T-helper 22 cell (primary cell): Measurements from ENCODE around the gene OR4E1.
"Not testable (repeated sequence)": the region's sequence is repeated elsewhere in the genome, so short reads cannot be mapped to it uniquely, and the experiment has no call there.

Experiments used
- DNase-seq: peaks from one replicate; pipeline ENCODE4 v3.0.0-alpha.2; 2020; ENCODE audit warnings: low read depth

OR4E1 gene

GRCh38 chr14:21673718-21674117, at the start of gene OR4E1:
TSS of gene OR4E1 (minus strand) at chr14:21673818. CDS start at chr14:21670935, 2,883 bp downstream.
- DNase-seq = no peak

- no peak for DNase-seq
Measured at GRCh38 chr14:21721504-21721903, 47.9 kb upstream of the OR4E1 start.

DNA sequence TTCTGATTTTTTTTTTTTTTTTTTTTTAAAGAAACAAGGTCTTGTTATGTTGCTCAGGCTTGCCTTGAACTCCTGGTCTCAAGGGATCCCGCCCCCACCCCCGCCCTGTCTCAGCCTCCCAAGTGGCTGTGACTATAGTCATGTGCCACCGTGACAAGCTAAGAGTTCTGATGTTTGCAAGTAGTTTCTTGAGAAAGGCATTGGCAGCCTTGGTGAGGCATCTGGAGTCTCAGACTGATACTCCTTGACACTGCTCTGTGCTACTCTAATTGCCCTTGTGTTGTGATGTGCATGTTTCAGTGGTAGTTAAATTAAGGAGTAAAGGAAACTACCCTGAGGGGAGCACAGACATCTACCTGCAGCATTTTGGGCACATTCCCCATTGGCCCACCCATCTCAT, 46.2 kb upstream of the OR4E1 start:
- no peak for DNase-seq

GRCh38 chr14:21714318-21714929, 40.8 kb upstream of the OR4E1 start:
- DNase-seq = no peak

DNA sequence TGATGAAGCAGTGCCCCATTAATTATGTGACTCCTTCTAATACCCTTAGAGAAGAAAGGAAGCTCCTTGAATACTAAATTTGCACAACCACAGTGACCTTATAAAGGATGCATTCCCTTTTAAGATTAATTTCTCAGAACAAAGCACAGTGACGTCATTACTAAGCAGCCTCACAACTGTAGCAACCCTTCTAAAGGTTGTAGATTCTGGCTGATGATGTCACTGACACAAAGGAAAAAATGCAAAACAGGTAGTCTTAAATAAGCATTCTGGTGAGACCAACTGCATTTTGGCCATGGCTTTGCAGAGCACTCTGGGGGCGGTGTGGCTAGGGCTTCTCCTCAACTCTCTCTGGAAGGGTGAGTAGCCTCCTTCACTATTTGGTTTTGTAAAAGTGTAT, 38.4 kb upstream of the OR4E1 start:
- DNase-seq = no peak

GRCh38 chr14:21711360-21711961, 37.8 kb upstream of the OR4E1 start:
- no peak for DNase-seq

DNA sequence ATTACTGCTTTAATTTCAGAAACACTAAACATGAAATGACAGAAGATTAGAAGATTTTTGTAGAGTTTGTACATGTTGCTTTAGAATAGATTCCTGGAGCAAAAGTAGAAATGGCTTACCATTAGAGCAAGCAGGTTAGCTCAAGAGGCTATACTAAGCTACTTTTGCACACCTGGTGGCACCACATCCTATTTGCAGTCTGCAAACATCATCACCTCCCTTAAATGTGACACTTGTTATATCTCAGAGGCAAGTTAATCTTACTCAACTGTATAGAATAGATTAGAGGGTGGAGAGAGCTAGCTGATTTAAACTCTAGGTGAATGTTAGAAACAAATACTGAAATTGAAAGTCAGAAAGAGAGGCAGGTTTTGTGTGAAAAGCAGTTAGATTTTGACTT, 30.7 kb upstream of the OR4E1 start:
- DNase-seq = no peak

DNA sequence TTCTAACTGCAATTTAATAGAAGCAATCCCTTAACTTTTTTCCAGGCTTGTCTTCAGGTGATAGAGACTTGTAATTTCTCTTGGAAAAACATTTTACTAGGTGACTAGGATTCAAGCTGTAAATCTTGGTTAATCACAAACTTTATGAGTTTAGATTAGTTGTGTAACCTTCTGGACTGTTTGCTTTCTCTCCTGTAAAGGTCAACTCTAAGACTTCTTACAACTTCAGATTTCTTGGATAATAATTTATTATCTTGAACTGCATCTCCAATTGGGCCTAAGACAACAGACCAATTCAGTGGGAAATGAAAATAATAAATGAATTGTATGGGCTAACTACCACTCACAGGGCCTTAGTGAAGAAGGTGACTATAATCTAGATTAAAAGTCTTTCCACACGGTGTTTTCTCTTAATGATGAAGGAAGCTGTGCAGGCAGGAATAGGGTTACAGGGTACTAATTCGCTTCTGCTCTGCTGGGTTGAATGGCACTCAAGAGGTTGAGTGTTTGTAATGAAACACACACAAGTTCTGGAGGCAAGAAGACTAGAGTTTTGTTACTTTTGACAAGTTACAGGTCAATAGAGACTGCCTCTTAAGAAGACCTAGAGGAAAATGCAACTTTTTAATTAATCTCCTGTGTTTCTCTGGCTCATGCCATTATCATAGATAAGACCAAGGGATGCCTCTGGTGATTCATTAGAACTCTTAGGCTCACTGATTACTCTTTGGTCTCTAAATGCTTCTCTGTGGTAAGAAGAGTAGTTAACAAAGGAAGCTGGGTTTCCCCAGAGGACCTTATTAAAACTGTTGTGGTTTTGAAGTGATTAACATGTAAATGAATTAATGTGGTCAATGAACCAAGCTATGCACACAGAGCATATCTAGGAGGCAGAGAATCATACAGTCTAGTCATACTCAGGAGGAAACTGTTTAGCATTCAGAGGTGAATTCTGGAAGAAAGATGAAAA, 30.0 kb upstream of the OR4E1 start:
- no peak for DNase-seq

DNA sequence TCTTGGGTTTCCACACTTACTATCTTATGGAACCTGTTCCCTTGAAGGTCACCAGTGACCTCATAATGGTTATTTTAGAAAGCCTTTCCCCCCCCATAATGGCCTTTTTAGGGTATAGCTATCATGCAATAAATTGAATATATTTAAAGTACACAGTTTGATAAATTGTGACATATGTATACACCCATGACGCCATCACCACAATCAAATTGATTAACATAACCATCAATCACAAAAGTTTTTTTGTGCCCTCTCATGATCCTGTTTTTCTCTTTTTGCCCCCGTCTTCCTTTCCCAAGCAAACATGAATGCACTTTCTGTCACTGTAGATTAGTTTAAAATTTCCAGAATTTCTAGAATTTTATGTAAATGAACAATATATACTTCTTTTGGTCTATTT, 28.7 kb upstream of the OR4E1 start:
- no peak for DNase-seq

GRCh38 chr14:21699551-21699950, 25.9 kb upstream of the OR4E1 start:
- no peak for DNase-seq

- DNase-seq = not testable (repeated sequence)
Measured at GRCh38 chr14:21698538-21698937, 24.9 kb upstream of the OR4E1 start.

DNA sequence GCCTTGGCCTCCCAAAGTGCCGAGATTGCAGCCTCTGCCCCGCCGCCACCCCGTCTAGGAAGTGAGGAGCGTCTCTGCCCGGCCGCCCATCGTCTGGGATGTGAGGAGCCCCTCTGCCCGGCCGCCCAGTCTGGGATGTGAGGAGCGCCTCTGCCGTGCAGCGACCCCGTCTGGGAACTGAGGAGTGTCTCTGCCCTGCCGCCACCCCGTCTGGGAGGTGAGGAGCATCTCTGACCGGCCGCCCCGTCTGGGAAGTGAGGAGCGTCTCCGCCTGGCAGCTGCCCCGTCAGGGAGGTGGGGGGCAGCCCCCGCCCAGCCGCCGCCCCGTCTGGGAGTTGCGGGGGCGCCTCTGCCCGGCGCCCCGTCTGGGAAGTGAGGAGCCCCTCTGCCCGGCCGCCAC, 24.0 kb upstream of the OR4E1 start:
- not testable (repeated sequence) for DNase-seq

DNA sequence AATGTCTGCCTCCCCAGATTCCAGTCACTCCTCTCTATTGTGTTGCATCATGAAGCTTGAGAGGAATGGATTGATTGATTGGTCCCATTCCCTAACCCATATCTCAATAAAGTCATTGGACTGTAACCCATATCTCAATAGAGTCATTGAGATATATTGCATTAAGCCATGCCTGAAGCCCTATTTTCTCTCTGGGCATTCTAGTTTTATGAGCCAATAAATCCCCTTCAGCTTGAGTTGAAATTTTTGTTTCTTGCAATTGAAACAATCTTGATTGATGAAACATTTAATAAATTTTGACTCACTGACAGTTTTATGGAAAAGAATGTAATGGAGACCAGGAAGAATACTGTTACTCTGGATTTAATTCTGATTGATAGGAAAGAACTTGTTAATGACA, 20.8 kb upstream of the OR4E1 start:
- DNase-seq = no peak

- DNase-seq = no peak
Measured at GRCh38 chr14:21686468-21686867, 12.8 kb upstream of the OR4E1 start.

DNA sequence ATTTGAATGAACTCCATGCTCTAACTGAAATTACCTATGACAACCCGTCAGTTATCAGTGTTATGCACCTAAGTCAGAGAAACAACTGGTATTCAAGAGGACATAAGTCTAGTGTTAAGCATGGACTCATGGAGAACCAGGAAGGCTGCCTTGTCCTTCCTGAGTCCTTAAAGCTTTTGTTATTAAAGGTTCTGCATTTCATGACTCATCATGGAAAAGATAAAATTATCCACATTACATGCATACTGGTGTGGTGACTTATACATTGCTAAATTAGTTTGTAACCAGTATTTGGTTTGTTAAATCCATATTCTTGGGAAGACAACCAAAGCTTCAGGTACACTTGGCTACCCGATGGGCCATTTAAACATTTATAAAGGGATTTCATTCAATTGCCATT, 6.5 kb upstream of the OR4E1 start:
- DNase-seq = no peak

- DNase-seq = no peak
Measured at GRCh38 chr14:21675566-21675965, 1.9 kb upstream of the OR4E1 start.

DNA sequence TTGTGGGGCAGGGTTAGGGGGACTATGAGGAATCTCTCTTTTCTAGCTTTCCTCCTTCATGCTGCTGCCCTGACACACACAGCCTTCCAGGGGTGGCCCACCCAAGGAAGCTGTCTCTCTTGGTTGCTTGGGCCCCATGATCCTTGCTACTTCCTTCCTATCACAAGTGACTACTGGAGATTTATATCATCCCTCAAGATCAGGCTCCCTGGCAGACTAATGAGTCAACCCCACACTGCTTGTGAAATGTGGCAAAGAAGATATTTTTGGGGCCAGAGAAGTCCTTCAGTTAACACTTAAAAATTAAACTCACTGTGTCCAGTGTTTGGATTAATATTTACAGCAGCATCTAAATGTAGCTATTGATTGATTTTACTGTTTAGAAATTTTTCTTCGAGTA, 1.5 kb downstream of the OR4E1 start:
- no peak for DNase-seq

DNA sequence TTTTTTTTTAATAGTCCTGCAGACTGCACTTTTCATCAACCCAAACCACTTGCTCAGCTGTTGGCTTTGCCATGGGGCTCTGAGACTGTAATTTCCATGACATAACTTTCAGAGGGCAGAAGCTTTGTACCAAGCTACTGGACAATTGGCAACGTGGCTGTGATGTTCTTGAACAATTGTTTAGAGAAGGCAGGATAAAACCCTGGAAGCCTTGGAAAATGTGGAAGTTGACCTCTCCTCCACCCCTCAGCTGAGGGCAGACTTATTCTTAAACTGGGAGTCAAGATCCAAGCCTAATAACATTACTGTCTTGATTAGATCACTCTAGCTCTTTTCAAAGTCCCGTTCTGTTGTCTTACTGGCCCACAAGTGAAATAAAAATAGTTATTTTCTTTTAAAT, 2.2 kb downstream of the OR4E1 start:
- no peak for DNase-seq

DNA sequence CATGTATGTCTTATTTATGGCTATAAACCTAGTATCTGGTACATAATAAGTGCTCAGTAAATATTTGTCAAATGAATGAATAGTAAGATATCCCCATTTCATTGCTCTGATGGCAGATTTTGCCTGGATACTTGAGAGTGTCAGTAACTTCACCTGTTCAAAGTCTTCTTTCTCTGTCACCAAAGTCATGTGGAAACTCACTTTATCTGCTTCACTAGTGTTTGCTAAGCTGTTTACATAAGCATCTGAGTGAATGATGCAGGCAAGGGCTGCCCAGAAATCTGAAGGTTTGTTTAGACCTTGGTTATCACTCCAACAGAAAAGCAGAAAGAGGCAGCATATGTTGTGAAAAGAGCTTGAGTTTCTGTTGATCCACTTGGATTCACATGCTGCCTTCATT, 4.3 kb downstream of the OR4E1 start:
- no peak for DNase-seq

GRCh38 chr14:21668377-21668776, 5.2 kb downstream of the OR4E1 start:
- no peak for DNase-seq

- no peak for DNase-seq
Measured at GRCh38 chr14:21656980-21657379, 16.6 kb downstream of the OR4E1 start.

DNA sequence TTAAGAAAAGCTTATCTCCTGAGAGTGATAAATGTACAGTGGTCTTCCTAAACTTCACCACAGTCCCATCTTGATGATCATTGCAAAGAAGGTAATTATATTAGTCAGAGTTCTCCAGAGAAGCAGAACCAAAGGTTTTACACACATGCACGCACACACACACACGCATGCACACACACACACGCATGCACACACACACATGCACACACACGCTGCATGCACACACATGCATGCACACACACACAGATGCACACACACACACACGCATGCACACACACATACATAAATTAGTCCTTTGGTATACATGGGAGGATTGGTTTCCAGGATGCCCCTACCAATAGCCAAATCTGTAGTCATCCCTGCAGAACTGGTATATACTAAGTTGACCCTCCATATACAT, 19.4 kb downstream of the OR4E1 start:
- DNase-seq = no peak

DNA sequence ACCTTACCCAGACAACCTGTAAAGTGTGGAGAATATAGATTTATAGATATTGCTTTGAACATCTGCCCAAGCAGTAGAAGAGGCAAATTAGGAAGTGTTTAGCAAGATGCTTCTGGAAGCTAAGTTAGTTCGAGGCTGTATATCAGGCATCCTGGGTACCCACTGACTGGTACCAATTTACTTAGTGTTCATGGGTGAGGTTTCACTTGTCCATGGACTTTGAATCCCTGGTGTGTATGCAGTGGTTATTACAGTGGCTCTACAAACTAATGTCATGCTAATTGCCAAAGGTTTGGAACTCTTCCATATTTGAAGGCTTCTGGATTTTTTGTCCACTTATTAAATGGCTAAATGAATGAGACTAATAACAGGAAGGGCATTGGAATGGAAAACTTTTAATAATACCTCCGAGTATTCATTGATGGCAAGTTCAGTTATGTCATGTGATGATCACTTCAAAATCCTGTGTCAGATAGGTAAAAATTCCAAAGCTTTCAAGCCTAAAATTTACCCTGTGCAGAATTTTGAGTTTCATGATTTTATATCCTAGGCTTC, 20.2 kb downstream of the OR4E1 start, which contains the start of gene OR4E2:
Gene OR4E2, plus strand, starts transcription at position 505 of the 555 bp plus-strand sequence. CDS start 11,248 bp downstream, outside the sequence.
- no peak for DNase-seq
